SH-SY5Y (cell line): ENCODE results near the gene NYNRIN.

Source experiments
- GATA2 ChIP-seq: IDR thresholded peaks from 2 replicates; pipeline ENCODE4 v1.6.1; 2011; ENCODE audit warnings: mild to moderate bottlenecking, low read depth, low read length
- GATA3 ChIP-seq: IDR thresholded peaks from 2 replicates; pipeline ENCODE4 v1.6.1; 2011; ENCODE audit warnings: low read depth, mild to moderate bottlenecking, low read length, moderate library complexity

DNA sequence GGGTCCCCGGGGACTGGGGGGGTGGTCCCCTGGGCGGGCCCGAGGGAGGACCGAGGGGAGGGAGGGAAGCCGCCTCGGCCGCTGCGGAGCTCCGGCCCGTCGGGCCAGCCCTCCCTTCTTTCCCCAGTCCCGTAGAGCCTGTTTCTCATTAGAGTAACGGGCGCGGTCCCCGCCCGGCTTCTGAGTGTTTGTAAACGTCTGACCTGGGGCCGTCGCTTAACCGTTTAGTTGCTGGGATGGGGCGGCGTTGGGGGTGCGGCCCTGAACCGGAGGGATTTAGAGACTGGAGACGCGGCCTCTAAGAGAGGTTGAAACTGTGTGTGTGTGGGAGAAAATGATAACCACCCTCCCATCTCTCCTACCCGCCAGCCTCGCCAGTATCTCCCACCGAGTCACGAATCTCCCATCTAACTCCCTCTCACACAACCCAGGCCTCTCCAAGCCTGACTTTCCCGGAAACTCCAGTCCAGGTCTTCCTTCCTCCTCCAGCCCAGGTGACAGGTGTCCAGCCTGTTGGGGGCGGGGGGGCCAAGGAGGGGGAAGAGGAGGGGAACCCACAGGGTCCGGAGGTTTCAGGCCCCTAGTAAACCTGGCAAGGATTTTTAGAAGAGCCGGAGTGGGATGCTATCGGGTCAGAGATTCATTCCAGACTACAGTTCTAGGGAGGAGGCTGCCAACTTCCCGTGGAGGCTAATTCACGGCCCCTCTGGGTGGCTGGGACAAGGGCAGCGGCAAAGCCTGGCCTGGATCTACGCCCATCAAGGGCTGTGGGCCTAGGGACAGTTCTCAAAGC lies 31.9 kb upstream of the NYNRIN start:
- TF ChIP-seq GATA3 (no peak), GATA2 (no peak)
